Kidney capillary endothelial cell (primary cell): ENCODE measurements around the gene KRCC1.
"Not testable (repeated sequence)": the region's sequence is repeated elsewhere in the genome, so short reads cannot be mapped to it uniquely, and the experiment has no call there.

Experiments used
- DNase-seq: peaks from one replicate; pipeline ENCODE4 v3.0.0-alpha.2; 2018; ENCODE audit warnings: low spot score

KRCC1 gene

DNA sequence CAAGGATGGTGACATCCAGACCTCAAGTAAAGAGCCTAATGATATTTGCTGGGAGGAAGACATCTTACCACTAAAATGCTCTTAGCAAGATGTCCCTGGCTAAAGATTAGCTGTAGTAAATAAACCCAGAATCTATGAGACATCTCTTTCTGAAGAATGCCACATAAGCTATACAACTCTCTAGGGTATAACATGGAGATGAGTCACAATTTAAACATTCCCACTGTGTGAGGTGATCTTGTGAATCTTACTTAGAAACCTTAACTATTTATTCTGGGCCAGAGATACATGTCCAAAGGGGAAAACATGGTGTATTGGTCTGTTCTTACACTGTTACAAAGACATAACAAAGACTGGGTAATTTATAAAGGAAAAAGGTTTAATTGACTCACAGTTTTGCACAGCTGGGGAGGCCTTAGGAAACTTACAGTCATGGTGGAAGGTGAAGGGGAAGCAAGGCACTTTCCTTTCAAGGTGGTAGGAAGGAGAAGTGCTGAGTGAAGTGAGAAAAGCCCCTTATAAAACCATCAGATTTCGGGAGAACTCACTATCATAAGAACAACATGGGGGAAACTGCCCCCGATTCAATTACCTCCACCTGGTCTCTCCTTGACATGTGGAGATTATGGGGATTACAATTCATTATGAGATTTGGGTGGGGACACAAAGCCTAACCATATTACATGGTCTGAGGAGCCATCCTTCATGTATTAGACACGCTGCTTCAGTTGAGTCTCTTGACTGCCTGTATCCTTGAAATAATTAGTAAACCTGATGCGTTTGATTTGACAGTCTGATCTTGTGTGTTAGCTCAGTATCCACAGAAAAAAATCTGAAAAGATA is 17.1 kb downstream of the KRCC1 start:
- DNase-seq: peak; percentile 82

DNA sequence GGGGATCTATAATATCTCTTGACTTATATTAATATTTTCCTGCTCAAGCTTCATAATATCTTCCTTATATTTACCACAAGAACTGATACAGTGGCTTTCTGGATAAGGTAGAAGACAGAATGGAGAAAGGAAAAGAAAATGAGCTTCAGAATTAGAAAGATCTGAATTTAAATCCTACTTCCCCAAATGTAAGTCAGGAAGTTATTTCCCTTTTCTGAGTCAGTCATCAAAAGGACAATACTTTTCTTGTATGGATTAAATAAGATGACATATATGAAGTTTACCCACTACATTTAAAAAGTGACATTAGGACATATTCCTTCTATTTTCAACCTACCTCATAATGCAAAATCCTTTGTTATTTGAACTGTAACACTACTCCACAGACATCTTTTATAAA is 19.0 kb downstream of the KRCC1 start:
- DNase-seq: no peak

DNA sequence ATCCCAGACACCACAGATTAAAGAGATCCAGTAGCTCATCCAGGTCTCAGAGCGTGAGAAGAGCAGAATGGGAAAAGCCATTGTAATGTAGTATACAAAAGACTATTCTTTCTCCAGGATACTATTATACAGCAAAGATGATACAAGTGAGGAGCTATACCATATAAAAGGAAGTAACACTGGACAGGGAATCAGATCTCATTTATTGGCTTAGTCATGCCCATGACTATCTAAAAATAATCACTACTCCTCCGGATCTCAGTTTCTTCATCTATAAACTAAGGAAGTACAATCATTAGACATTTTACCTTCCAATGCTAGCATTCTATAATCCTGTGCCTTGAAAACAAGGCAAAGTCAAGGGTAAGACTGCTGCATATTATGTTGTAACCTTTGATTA is 19.4 kb downstream of the KRCC1 start:
- DNase-seq: no peak

DNA sequence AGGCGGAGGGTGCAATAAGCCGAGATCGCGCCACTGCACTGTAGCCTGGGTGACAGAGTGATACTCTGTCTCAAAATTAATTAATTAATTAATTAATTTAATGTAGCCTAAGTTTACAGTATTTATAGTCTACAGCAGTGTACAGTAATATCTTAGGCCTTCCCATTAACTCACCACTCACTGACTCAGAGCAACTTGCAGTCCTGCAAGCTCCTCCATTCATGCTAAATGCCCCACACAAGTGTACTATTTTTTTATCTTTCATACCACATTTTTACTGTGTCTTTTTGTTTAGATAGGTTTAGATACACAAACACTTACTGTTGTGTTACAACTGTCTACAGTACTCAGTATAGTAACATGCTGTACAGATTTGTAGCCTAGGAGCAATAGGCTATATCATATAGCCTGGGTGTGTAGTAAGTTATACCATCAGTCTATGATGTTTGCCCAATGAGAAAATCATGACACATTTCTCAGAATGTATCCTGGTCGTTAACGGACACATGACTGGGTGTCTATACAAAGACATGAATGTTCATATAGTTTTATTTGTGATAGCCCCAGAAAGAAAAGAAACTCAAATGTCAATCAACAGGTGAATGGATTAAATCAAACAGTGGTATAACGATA is 23.4 kb downstream of the KRCC1 start:
- no peak for DNase-seq

DNA sequence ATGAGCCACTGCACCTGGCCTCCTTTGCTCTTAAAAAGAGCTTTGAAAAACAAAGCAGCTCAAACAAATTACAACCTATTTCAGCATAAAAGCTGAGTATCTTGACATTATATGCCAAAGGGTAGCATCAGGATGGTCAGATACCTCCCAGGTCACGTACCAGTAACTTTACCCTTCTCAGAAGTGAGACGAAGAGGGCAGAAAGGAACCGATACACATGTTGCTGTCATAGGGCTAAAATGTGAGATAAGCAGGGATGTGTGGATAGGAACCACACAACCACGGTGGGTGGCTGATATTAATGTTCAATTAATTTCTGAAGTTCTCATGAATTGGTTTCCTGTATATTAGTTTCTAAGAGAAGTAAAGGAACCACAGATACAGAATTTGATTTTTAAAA is 26.7 kb downstream of the KRCC1 start:
- no peak for DNase-seq

DNA sequence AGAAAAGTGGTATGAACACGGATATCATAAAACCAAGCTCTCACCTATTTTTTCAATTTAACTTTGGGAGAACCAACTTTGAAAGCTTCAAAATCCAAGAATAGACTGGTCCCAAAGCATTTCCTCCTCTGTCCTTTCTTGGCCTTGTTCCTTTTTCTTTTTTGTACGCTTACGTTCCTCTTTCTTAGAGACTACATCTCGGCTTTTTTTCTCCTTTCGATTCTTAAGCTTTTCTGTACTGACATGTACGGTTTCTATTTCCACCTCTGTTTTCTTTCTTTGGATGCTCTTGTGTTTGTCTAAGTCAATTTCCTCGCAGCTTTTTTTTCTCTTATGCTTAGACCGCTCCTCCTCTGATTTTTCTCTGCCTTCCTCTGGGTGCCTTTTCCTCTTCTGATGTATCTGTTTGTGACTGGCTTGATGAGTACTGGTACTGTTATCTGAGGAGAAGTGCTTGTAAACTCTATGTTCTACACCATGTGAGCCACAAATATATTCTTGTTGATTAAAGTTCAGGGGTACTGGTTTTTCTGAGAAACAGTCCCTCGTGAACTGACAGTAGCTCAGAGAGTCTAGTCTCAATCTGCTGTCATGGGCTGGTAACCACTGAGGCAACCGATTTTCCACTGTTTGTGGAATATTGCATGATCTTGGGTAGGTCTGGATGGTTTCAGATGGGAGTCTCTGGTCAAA is 27.7 kb downstream of the KRCC1 start:
- no peak for DNase-seq

DNA sequence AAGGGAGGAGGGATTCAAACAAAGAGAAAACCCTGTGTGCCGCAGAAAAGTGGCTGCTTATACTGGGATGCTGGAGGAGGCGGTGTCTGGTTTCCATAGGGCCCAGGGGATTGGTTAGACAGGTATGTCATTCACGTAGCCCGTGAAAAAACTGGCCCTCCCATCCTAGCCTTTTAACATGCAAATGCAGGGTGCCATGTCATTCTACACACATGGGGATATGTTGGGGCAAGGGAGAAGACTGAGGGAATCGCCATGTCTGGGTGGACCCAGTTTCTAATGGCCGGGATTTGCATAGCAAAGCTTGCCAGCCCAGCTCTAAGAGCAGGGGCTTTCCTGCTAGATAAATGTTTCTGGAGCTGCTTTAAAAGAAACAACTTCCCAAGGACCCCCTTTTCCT is 31.1 kb downstream of the KRCC1 start:
- no peak for DNase-seq

DNA sequence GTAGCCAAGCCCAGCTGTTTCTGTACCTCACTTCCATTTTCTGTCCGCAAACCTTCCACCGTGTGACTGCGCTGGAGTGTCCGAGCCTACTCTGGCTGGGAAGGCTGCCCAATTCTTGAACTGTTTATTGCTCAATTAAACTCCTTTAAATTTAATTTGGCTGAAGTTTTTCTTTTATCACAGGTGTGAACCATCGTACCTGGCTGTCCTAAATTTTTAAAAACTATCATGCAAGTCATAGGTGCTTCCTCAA is 33.0 kb downstream of the KRCC1 start:
- no peak for DNase-seq

DNA sequence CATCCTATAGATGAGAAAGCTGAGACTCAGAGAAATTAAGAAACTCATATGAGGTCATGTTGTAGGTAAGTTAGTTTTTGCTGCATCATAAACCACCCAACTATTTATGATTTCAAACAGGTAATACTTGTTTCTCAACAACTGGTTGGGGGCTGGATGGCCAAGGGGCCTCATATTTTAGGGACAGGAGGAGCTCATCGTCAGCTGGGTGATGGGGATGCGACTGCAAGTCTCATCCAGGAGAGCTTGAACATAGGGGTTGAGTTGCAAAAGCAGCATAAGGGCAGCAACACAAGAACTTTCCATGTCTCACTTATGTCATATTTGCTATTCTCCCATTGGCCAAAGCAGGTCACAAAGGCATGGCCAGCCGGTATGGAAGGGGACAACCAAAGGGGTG is 35.6 kb downstream of the KRCC1 start:
- DNase-seq: no peak

DNA sequence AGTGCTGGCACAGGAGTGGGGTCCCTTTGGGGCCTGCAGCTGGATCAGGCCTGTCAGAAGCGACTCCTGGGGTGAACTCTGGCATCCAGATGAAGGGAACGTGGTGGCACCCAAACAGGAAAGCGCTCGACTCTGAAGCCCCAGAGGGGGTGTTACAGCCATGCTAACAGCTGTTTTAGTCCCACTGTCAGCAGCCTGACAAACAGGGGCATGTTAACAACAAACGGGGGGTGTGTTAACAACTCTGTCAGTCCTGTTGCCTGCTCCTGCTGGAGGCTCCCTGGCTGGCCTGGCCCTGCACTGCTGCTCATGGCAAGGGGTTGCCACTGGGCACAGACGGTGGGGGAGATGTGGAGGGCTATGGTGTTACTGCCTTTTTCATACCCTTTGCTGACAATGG is 36.7 kb downstream of the KRCC1 start:
- no peak for DNase-seq

DNA sequence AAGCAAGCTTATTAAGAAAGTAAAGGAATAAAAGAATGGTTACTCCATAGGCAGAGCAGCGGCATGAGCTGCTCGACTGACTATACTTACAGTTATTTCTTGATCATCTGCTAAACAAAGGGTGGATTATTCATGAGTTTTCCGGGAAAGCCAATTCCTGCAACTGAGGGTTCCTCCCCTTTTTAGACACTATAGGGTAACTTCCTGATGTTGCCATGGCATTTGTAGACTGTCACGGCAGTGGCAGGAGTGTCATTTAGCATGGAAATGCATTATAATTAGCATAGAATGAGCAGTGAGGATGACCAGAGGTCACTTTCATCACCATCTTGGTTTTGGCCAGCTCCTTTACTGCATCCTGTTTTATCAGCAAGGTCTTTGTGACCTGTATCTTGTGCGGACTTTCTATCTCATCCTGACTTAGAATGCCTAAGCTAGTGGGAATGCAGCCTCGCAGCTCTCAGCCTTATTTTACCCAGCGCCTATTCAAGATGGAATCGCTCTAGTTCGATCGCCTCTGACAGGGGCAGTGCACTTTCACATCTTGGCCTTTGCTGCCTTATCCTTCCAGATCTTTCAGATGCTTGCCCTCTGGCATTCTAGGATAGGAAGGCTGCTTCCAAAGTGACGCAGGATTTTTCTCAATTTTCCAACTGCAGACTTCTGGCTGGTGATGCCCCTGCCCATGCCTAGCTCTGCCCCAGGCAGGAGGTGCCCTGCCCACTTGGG is 37.3 kb downstream of the KRCC1 start:
- peak; percentile 36 for DNase-seq

DNA sequence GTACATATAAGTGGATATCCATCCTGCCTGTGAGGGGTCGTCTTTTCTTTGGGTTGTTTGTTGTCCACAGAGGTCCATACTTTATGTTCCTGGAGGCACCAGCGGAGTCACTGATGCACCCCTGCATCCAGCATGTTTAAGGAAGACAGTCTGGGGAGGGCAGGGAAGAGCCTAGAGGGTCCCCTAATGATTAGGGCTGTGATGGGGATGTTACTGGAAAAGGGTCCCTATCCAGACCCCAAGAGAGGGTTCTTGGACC is 37.9 kb downstream of the KRCC1 start:
- DNase-seq: not testable (repeated sequence)

DNA sequence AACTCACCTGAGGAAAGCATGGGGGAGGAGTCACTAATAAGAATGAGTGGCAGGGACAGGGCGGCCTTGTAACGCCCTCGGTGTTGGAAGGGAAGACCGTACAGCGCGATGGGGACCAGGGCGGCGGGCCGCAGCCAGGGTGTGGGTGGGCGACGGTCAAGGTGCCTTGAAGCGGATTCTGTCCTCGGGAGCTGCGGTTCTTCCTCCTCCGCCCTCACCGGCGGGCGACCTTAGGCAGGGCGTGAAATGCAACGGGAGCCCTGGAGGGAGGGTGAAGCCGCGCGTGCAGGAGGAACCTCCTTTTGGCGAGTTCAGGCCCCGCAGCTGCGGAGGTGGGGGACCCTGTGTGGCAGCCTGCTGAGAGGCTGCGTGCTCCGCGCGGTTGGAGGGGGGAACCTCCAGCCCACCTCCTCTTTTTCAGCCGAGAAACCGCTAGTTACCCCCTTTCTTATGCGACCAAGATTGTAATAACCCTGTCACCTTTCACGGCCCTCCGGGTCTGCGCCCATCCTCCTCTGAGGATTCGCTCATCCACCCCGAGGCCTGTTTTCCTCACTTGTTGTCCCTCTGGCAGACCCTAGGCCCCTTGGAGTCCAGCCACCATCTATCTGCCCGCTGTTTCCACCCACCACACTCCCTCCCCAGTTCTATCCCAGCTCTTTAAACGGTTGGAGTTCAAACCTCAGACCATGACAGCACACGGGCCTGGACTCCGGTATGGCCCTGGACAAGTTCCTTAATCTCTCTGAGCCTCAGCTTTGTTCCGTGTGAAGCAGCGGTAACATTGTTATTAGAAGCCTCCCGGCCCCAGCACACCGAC is 38.4 kb downstream of the KRCC1 start:
- no peak for DNase-seq

DNA sequence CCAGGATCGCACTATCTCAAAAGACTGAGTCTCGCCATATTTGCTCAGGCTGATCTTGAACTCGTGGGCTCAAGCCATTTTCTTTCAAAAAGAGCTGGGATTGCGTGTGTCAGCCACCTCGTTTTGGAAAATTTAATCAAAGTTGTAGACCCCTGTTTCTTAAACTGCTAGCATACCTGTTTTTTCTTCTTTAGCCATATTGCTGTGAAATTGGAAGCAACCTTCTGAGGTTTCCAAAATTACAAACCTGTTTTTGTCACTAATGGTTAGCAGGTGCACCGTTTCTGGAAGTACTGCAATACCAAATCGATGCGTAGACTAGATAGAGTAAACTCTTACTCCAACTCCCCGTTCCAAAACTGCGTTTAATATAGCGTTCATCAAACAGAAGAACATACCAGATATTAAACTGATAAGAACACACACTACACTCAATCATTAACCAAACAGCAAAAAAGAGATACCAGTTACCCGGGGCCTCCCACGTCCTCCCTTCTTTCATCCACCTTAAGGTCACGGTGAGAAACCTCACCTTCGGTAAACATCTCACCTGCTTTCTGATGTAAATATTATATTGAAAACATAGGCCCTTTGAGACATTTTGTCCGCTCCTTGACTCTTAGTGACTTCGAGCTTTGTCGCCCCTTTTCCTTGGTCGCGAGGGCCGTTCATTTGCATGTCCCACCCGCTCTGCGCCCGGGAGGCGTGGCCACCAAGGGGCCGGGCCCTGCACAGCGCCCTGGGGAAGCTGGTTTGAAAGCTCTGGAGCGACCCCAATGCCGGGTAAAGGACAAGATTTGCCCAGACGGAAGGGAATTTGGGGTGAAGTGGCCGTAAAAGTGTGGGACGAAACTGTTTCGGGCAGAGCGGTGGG is 39.3 kb downstream of the KRCC1 start, which contains the start of gene RNU2-63P:
Gene RNU2-63P (minus strand): TSS at position 462 of the 874 bp plus-strand sequence.
- peak; percentile 76 for DNase-seq

DNA sequence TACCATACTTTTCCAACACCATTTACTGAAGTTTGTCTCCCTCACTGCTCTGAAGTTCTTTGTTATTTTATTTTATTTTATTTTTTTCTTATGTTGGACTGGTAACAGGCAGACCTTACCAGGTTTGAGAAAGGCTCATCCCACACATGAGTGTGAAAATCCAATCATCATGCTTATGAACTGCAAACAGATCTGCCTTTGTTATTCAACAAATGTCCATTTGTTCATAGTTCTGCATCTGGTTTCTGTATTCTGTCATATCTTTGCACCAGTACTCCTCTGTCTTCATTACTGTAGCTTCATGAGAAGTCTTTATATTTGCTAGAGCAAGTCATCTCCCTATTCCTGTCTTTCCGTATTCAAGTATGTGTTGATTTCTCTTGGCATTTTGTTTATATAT is 44.6 kb downstream of the KRCC1 start:
- no peak for DNase-seq

DNA sequence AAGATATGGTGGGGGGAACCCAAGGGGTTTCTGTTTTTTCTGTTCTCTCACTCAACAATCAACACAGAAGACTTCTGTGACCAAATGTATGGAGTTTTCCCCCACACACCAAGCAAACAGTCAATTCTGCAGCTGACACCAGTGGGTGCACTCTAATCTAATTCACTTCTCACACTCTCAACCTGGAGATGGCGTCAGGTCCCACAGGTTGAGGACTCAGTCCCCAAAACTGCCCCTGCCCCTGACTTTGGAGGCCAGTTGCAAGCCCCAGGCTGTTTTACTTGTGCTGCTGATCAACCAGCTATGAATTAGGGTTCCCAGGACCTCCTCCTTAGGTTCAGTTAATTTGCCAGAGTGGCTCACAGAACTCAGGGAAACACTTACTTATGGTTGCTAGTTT is 45.4 kb downstream of the KRCC1 start:
- DNase-seq: no peak

DNA sequence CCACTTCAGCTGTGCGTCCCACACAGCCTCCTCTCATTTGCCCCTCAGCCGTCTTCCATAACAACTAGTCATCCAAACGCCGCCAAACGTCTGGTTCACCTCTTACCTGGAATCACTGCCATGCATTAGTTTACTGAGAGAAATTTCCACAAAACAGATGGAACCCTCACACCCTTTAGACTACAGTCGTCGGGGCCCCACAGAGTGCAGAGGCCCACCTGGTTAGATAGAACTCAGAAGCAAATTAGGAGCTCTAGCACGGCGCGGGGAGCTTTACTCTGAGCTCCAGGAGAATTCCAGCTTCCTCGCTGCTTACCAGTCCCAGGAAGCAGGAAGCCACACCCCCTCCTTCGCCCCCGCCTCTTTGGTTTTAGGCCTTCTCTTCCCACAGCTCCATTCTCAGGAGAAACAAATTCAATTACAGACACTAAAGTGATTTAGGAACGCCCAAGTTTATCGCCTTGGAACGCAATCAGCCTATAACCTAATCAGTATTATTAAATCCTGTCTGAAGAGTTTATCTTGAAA is 48.6 kb downstream of the KRCC1 start:
- no peak for DNase-seq

DNA sequence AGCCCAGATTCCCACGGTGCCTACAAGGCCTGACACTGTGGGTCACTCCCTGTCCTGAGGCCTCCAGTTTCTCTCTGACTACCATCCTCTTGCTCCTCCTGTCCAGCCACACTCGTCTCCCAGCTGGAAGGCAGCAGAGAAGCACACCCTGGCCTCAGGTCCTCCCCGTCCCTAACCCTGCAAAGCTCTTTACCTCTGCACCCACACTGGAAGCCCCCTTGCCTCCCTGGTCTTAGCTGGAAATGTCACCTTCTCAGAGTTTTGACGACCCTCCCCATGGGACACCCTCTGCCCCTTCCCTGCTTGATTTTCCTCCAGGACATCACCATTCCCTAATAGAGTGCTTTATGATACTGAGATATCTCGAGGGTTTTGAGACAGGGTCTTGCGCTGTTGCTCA is 49.8 kb downstream of the KRCC1 start:
- DNase-seq: no peak

DNA sequence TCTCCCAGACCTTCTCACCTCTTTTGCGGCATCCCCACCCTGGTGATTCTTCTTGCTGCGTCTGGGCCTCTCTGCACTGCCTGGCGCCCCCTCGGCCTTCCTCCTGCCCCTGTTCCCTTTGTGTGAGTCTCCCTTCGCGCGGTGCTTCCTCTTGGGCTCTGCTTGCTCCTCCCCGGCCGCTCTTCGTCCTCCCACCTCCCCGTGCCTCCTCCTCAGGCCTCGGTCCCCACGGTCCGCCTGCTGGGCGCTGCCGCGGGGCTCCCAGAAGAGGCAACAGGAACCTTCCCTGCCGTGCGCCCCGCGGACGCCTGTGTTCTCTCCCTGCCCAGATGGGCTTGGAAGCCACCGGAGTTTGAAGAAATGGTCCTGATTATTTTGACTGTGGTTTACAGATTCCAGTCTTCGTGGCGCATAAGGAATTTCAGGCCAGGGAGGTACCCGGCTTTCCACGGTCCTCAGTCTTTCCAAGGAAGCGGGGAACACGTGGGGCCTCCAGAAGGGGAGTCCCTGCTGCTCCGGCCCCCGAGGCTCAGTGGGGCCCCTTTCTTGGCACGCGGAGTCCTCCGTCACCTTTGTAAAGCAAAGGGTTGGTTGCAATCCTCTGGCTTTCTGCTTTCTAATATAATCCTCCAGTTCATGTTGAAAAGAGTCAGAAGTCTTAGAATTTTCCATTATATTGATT is 52.4 kb downstream of the KRCC1 start:
- no peak for DNase-seq

DNA sequence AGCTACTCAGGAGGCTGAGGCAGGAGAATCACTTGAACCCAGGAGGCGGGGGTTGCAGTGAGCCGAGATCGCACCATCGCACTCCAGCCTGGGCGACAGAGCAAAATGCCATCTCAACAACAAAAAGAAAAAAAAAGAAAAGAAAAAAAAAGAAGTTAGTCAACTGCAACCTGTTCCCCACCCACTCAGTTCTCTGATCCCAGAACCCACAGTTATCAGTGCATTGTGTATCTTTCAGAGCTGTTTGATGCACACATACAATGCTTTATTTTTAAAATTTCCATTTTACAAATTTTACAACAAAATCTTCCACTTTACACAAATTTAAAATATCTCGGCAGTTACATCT is 53.2 kb downstream of the KRCC1 start:
- DNase-seq: no peak
